Measurements from ENCODE around the gene TRDMT1.

- TF ChIP-seq CTCF (IDR thresholded peaks at IDR 0.05) = no peak
- TF ChIP-seq POLR2A (IDR thresholded peaks at IDR 0.05) = no peak
Observed at GRCh38 chr10:17143055-17143690, 58.3 kb downstream of the TRDMT1 start.

Measured in adrenal gland (tissue), 5 donors.